Epithelial cell of esophagus (primary cell): ENCODE results near the gene INPP5F.
"Not testable (repeated sequence)": the region's sequence is repeated elsewhere in the genome, so short reads cannot be mapped to it uniquely, and the experiment has no call there.

Experiments used
- DNase-seq: peaks from one replicate; pipeline ENCODE4 v3.0.0; 2010; ENCODE audit warnings: low read depth
- H3K4me3 ChIP-seq: 2 replicates; pipeline ENCODE4 v1.5.1; 2011; ENCODE audit warnings: mild to moderate bottlenecking, low read length, control low read depth
- CTCF ChIP-seq: IDR thresholded peaks from 2 replicates; pipeline ENCODE4 v1.5.1; 2011; ENCODE audit warnings: low read depth, mild to moderate bottlenecking, low read length, control low read depth, inconsistent platforms; ENCODE audit not compliant: insufficient read depth; ENCODE audit errors: missing control alignments

Gene INPP5F

GRCh38 chr10:119784340-119785067 is 58.7 kb downstream of the INPP5F start:
- H3K4me3 ChIP-seq: no peak overlapping the region
- DNase-seq: no peak
- no peak for TF ChIP-seq CTCF

GRCh38 chr10:119786117-119786769 is 60.4 kb downstream of the INPP5F start:
- H3K4me3 ChIP-seq: no peak overlapping the region
- peak; percentile 5 for DNase-seq
- no peak for TF ChIP-seq CTCF

GRCh38 chr10:119795101-119795500 is 69.3 kb downstream of the INPP5F start:
- DNase-seq, H3K4me3 ChIP-seq: not testable (repeated sequence)

- TF ChIP-seq CTCF: no peak
- no peak for DNase-seq
- H3K4me3 ChIP-seq: no peak overlapping the region
Measured at GRCh38 chr10:119796039-119796438, 70.2 kb downstream of the INPP5F start.

GRCh38 chr10:119801176-119801575 is 75.3 kb downstream of the INPP5F start:
- no peak for DNase-seq
- TF ChIP-seq CTCF: no peak
- no peak overlapping the region for H3K4me3 ChIP-seq

GRCh38 chr10:119801998-119802538 is 76.2 kb downstream of the INPP5F start:
- H3K4me3 ChIP-seq: no peak overlapping the region
- peak; percentile 29 for DNase-seq
- no peak for TF ChIP-seq CTCF

GRCh38 chr10:119803264-119803663 is 77.4 kb downstream of the INPP5F start:
- H3K4me3 ChIP-seq: no peak overlapping the region
- peak; percentile 63 for DNase-seq
- no peak for TF ChIP-seq CTCF
